GM19025 (cell line): ENCODE data around the gene CDK16.
A peak's percentile ranks its signal among the peaks of the same experiment; 100 is the strongest.

Experiments used
- ATAC-seq: cut with Tn5 transposase; IDR thresholded peaks from one replicate; pipeline ENCODE4 v1.9.1; 2021; ENCODE audit warnings: mild to moderate bottlenecking, low read depth, moderate library complexity; ENCODE audit not compliant: unreplicated experiment

The CDK16 gene

GRCh38 chrX:47226071-47226470, 7.6 kb downstream of the CDK16 start:
- ATAC-seq = no peak

DNA sequence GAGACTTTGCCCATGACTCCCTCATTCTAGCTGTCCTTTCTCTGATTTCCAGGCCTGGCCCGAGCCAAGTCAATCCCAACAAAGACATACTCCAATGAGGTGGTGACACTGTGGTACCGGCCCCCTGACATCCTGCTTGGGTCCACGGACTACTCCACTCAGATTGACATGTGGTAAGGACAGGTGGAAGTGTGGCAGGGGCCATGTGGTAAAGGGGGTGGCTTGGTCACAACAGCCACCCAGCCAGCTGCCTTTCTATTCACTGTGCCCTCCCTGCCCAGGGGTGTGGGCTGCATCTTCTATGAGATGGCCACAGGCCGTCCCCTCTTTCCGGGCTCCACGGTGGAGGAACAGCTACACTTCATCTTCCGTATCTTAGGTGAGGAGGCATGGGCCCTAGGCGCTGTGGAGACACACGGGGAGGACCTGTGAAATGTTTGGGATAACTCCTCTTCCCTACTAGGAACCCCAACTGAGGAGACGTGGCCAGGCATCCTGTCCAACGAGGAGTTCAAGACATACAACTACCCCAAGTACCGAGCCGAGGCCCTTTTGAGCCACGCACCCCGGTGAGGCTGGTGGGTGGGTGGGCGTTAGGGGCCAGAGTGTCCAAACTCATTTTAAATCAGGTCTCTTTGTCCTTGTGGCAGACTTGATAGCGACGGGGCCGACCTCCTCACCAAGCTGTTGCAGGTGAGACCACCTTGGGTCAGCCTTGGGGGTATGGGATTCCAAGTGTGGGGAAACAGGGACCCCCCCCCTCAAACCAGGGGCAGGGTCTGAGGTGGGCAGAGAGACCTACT, 8.3 kb downstream of the CDK16 start:
- no peak for ATAC-seq

DNA sequence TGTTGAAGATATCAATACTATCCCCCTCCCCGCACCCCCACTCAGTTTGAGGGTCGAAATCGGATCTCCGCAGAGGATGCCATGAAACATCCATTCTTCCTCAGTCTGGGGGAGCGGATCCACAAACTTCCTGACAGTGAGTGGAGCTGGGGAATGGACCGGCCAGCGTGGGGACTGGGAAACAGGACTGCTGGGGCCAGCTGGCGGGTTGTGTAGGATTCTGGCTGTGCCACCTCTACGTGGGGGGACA, 8.8 kb downstream of the CDK16 start:
- no peak for ATAC-seq

DNA sequence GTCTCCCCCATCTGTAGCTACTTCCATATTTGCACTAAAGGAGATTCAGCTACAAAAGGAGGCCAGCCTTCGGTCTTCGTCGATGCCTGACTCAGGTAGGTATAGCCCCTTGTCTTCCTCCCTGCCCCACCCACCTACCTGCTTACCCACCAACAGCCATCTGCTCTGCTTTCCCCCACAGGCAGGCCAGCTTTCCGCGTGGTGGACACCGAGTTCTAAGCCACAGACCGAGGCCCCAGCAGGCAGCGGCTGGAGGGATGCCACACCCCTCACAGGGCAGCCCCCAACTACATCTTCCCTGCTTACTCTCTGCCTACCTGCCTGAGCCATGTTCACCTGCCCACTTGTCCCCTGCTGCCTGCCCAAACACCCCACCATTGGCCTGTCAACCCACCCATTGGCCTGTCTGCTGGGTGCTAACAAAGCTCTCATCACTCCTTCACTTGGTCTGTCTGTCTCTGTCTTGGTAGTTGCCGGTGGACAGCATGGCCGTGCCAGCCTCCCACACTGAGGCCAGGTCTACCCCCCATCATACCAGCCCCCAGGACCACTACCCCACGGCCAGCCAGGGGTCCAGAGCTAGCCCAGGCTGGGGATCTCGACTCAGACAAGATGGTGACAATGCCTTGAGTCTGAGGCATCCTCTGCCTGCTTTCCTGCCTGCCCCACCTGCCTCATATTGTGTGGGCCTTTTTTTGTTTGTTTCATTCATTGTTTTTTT, 10.2 kb downstream of the CDK16 start:
- no peak for ATAC-seq

GRCh38 chrX:47229427-47229826, 10.9 kb downstream of the CDK16 start:
- ATAC-seq = no peak

DNA sequence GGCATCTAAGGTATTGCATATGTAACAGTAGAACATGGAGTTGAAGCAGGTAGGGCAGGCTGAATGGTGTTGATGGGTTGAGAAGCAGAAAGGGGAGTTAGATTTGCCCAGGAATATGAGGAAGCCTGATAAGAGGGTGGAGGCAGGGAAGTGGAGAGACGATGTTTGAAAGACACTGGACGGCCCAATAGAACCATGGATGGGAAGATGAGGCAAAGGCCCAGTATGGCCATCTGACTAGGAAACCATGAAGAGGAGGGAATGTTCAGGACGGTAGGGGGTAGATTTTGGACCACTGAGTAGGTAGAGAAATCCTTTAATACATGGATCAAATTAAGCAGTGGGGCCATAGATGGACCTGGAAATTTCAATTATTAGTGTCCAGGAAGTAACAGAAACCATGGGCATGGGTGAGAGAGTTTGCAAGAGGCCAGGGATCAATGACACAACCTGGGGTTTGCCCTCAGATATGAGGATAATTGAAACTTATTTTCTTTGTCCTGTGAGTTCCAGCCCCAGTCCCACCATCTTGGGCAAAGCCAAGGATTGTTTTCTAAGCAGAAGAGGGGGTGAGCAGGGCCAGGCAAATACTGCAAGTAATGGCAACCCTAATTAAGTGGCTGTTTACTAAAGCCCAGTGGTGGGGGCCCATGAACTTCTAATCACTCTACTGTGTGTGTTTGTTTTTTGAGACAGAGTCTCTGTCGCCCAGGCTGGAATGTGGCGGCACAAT, 11.8 kb downstream of the CDK16 start:
- no peak for ATAC-seq

DNA sequence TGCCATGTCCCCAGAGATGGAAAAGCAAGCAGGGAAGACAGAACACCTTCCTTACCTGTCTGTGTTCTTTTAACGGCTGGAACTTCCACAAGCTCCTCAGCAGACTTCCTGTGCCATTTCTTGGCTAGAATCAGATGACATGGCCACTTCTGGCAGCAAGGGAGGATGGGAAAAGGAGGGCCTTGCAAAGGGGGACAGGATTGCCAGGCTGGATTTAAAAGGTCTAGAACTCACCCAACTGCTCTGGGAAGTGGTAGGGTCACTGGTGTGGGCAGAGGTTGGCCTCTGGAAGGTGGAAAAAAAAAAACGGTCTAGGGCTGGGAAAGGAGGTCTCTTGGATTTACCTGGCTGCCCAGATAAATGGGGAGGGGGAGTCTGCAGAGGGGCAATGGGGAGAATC, 12.7 kb downstream of the CDK16 start:
- ATAC-seq = no peak

GRCh38 chrX:47232197-47232802, 13.8 kb downstream of the CDK16 start:
- ATAC-seq = no peak

- no peak for ATAC-seq
These were observed 14.4 kb downstream of the CDK16 start, which contains the start of gene USP11 for GRCh38 chrX:47232803-47233332. USP11 (plus strand) TSS chrX:47233009; CDS start chrX:47233044, 35 bp downstream.

DNA sequence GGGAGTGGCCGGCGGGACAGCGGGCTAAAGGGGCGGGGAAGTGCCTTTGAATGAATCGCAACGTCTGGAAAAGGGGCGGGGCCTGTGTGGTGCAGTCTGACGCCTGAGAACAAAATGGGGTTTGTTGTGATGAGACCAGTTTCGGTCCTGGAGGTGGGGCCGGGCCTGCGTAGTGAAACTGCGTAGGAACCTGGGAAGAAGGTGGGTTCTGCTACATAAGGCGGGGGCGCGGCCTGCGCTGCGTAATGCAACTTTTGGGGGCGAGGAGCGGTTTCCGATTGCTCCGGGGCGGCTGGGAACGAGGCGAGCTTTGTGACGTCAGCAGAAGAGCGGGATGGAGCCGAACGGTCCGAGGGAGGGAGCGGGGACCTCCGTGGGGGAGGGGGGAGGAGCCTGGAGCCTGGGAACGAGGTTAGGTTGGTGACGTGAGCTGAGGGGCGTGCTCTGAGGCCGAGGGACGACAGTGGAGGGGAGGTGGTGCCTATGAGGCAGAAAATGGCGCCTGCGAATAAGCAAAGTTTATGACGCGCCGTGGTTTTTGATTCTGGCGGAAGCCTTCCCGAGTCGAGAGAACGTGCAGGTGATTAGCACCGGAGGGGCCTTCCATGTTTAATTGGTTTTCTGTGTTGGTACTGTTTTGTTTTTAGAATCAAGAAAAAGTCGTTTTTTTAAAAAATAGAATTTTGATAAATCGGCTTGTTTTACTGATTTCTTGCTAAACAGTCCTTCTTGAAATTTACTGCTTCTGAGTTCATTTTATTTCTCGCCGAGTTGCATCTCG, 15.0 kb downstream of the CDK16 start:
- ATAC-seq = peak; percentile 84

GRCh38 chrX:47234583-47234982, 16.1 kb downstream of the CDK16 start:
- ATAC-seq = no peak

GRCh38 chrX:47235691-47236103, 17.2 kb downstream of the CDK16 start:
- ATAC-seq = no peak

GRCh38 chrX:47239199-47239598, 20.7 kb downstream of the CDK16 start:
- no peak for ATAC-seq

GRCh38 chrX:47239898-47240545, 21.5 kb downstream of the CDK16 start:
- no peak for ATAC-seq

DNA sequence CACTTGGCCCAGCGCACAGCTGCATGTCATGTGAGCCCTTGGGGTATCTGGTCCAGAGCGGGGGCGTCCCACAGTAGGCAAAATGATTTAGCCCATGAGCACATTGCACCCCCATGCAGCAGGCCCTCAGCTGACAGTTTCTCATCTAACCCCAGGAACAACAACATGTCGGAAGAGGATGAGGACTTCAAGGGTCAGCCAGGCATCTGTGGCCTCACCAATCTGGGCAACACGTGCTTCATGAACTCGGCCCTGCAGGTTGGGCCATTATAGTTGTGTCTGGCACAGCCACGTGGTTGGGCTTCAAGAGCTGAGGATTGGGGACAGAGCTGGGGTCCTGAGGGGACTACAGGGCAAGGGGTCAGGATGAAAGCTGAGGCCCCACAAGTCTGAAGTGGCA, 22.1 kb downstream of the CDK16 start:
- no peak for ATAC-seq

GRCh38 chrX:47241201-47242011, 22.9 kb downstream of the CDK16 start:
- no peak for ATAC-seq

- ATAC-seq = no peak
These were observed 23.8 kb downstream of the CDK16 start for GRCh38 chrX:47242321-47242720.

- ATAC-seq = no peak
These were observed 24.9 kb downstream of the CDK16 start for GRCh38 chrX:47243351-47243750.

DNA sequence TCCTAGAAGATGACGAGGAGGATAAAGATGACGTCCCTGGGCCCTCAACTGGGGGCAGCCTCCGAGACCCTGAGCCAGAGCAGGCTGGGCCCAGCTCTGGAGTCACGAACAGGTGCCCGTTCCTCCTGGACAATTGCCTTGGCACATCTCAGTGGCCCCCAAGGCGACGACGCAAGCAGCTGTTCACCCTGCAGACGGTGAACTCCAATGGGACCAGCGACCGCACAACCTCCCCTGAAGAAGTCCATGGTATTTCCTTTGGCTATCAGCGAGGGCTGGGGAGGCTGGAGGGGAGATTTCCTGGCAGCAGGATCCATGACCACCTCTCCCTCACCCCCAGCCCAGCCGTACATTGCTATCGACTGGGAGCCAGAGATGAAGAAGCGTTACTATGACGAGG, 26.2 kb downstream of the CDK16 start:
- ATAC-seq = no peak
